ENCODE data around the gene LRRC73. TPM values are rescaled to one million over a fixed set of nuclear protein-coding genes. Genes with fewer than 3 reads are reported as not detected.
A peak's percentile ranks its signal among the peaks of the same experiment; 100 is the strongest.
"Not testable (repeated sequence)": the region's sequence is repeated elsewhere in the genome, so short reads cannot be mapped to it uniquely, and the experiment has no call there.

The LRRC73 gene
- polyA plus RNA-seq, 3 donors = 0.82 to 1.6 (median 1.2) TPM

DNA sequence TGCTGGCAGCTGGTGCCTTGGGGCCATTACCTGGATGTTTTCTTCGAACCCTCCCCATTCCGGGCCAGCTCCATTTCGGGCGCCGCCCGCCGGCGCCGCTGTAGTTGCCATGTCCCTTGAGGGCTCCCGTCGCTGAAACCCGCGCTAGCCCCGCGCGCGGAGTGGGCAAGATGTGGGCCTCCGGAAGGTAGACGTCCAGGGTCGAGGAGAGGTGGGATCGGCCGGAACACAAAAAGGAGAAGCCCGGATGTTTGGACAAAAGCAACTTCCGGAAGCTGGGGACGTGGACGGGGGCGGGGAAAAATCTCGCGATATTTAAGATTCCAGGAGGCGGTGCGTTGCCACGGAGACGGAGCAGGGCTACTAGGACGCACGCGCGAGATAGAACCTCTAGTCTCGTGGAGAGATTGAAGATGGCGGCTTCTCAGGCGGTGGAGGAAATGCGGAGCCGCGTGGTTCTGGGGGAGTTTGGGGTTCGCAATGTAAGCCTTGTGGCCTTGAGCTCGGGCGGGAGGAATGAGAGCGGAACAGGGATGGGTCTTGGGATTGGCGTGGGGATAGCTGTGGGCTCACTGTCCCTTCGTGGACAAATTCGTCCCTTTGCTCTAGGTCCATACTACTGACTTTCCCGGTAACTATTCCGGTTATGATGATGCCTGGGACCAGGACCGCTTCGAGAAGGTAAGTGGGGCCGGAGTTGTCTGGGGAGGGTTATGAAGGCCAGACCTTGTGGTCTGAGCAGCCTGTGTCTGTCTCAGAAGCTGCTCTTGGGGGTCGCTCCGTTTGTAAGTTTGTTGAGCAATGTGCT, 6.8 kb upstream of the LRRC73 start, which contains the start of the genes POLR1C and YIPF3:
TSS of gene POLR1C (plus strand) at position 393 of the 808 bp plus-strand sequence. CDS start at position 414, 21 bp downstream.
TSS of gene YIPF3 (minus strand) at position 230 of the 808 bp plus-strand sequence. CDS start at position 111, 119 bp downstream.
- peak; percentile 95 to 98 (median 97) for DNase-seq (ENCODE audit: extremely low read depth in 1 of 11, low read depth in 9 of 11, low spot score in 4 of 11)

DNA sequence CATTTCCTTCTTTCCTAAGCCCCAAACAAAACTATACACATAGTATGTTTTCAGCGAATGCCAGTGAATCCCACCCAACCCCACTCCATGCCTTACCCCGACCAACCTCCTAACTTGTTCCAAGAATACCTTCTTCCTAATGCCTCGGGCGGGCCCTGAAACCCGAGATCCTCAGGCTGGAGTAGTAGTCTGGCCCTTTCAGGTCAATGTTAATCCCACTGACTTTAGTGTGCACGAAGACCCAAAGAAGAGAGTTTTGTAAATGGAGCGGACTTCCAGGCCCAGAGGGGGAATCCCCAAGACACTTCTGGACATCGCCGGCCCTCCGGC, 6.2 kb upstream of the LRRC73 start:
- no peak for DNase-seq (ENCODE audit: extremely low read depth in 1 of 11, low read depth in 9 of 11, low spot score in 4 of 11)

DNA sequence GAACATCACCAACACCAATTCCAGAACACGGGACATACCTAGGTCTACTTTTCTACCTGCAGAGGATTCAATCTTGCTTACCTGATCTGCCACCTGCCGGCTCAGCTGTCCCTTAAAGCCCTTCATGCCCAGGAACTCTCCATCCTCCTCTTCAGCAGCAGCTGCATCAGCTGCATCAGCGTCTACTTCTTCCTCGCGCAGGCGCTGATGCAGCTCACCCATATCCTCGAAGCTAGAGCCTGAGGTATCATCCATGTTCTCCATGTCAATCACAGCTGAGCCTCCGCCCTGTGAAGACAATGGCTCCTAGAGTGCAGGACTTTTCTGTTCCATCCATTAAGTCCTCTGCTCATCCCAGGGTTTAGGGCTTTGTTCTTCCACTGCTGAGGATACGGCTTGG, 5.7 kb upstream of the LRRC73 start:
- no peak for DNase-seq (ENCODE audit: extremely low read depth in 1 of 11, low read depth in 9 of 11, low spot score in 4 of 11)

DNA sequence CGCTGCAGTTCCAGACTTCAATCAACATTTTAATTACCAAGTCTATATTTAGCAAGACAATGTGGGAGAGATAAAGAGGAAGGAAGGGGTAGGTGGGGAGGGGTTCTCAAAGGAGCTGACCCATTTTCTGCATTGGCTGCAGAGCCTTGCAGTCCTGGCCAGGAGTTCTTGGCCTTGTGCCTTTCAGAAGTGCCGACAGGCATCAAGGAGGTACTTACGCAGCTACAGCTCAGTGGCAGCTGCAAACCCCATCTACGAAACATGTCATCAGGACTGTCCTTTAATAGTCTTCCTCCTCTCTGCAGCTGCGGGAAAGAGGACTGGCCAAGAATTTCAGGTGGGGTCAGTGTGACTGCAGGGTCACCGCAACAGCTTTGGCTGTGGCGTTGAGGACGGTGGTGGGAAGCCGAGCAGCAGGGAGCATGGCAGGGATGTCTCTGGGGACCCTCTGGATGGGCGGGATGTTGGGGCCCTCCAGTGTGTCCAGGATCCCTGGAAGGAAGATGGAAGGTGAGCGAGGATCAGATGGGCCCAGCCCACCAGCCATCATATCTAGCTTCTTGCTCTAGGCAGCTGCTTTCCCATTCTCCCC, 1.8 kb upstream of the LRRC73 start:
- DNase-seq (ENCODE audit: extremely low read depth in 1 of 11, low read depth in 9 of 11, low spot score in 4 of 11) = no peak

DNA sequence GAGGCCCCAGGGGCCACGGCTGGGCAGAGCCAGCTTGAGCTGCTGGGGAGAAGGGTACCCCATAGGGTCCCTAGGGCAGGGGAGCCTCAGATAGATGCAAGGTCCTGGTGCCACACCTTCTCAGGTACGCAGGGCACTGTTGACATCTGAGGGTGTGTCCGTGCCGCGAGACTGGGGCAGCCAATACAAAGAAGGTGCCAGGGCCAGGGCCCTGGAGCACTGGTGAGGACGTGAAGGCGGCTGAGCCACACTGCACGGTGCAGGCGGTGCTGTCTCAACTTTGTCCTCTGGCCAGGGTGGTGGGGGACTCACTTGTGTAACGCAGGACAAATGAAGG, 649 bp upstream of the LRRC73 start:
- no peak for DNase-seq (ENCODE audit: extremely low read depth in 1 of 11, low read depth in 9 of 11, low spot score in 4 of 11)

DNA sequence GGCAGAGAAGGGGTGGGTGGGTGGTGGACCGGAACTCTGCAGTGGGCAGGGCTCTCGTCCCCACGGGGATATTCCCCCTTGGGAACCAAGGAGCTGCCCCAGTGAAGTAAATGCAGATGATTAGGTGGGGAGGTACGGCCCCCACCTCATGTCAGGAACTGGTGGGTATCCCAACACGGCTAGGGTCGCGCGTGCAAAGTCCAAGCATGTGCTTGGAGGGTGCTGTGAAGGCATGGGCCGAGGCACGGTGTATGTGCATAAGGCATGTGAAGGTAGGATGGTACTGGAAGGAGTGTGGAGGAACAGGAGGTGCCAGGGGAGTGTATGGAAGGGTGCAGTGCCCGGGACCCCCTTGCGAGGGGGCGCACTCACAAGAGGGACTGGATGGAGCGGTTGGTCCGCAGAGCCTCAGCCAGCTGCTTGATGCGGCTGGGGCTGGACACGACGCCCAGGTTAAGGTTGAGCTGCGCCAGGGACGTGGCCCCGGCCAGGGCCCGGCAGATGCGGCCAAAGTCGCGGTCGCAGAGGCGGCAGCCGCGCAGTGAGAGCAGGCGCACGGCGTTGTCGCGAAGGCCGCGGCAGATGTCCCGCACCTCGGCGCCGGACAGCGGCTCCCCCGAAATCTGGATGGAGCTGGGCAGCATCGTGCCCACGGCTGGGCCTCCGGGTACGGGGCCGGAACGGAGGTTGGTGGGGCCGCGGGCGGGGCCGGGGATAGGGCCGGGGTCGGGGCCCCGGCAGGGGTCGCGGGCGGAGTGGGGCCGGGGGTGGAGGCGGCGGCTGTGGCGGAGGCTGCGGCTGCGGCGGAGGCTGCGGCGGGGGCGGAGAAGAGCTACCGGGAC, 783 bp downstream of the LRRC73 start:
- no peak for DNase-seq (ENCODE audit: extremely low read depth in 1 of 11, low read depth in 9 of 11, low spot score in 4 of 11)

DNA sequence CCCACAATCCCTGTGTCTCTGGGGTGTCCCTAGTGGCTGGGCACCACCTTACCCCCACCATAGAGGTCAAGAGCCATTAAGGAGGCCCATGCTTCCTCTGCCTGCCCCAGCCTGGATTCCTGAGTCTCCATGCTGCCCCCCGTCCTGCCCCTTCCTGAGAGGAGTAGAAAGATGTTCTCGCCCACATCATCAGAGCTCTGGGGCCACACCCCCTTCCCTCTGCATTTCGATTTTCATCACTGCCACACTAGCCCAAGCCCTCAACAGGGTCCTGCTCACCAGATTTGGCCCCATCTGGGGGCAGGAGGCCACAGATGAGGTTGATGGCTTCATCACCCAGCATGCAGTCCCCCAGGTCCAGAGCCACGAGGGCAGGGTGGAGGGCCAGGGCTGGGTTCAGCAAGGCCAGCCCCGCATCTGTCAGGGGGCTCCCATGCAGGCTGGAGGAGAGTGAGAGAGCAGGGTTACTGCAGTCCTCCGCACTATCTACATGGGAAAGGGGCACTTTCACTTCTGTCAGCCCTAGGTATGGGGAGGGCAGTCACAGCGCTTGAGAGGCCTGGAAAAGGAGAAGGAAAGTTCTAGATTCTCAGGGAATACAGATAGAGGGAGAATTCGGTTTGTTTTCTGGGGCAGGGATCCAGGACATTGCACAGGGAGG, 1.5 kb downstream of the LRRC73 start:
- DNase-seq (ENCODE audit: extremely low read depth in 1 of 11, low read depth in 9 of 11, low spot score in 4 of 11) = no peak

DNA sequence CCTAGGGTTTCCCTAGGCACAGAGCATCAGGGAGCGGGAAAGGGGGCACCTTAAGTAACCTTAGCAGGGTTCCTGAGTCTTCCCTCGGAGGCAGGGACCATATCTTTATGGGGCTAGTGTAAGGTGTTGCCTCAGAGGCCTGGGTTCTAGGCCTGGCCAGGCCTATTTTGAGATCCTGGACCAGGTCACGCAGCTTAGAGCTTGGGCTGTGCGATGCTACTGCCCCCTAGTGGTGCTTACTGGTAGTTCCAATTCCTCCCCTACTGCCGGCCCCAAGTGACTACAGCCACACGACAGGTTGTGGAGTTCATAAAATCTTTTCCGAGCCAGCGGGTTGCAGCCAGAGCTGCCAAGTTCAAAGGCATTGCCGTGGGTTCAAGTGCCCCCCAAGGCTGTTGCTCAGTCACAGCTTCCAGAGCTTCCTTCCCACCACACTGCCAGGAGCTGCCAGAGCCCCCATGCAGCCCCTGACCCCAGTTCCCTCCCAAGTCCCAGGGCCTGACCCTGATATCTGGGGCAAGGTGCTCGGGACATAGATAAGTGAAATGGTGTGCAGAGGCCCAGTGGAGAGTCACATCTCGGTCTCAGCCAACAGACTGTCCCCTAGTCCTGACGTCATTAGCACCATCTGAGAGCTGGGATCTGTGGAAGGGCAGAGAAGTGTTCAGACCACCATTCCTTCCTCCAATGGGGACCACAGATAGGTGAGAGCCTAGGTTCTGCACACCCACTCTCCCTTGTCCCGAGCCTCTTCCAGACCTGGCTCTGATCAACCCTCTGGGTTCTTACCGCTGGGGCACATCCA, 3.3 kb downstream of the LRRC73 start:
- DNase-seq (ENCODE audit: extremely low read depth in 1 of 11, low read depth in 9 of 11, low spot score in 4 of 11) = peak; percentile 56 to 83 (median 75)

DNA sequence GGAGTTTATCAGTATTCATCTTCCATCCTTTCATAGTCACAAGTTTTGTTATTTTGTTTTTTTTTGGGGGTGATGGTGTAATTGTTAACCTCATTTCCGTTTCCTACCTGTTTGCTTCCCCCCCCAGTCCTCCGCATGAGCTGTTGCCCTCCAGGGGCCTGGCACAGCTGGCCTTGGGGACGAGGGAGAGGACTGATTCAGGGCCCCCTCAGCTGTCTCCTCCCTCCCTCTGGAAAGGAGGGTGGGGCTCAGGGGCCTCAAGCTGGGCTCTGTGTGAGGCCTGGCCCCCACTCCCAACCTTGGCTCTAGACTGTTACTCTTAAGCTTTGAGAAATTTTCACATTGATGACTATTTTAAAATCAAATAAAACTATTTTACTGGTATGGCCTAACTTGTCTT, 4.0 kb downstream of the LRRC73 start:
- no peak for DNase-seq (ENCODE audit: extremely low read depth in 1 of 11, low read depth in 9 of 11, low spot score in 4 of 11)

DNA sequence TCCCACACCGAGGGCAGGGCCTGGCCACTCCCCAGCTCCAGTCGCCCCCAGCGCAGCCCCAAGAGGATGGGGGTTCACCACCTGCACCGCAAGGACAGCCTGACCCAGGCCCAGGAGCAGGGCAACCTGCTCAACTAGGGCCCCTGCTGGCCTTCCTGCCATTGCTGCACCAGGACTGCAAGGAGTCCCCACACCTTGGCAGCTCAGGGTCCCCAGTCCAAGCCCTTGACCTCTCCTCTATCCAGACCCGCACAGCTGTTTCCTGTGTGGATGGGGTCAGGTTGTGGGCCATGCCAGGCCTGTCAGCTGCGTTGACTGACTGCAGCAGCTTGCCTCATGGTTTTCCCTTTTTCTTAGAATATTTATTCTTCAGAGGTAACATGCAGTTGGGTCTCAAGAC, 4.4 kb downstream of the LRRC73 start:
- DNase-seq (ENCODE audit: extremely low read depth in 1 of 11, low read depth in 9 of 11, low spot score in 4 of 11) = no peak

DNA sequence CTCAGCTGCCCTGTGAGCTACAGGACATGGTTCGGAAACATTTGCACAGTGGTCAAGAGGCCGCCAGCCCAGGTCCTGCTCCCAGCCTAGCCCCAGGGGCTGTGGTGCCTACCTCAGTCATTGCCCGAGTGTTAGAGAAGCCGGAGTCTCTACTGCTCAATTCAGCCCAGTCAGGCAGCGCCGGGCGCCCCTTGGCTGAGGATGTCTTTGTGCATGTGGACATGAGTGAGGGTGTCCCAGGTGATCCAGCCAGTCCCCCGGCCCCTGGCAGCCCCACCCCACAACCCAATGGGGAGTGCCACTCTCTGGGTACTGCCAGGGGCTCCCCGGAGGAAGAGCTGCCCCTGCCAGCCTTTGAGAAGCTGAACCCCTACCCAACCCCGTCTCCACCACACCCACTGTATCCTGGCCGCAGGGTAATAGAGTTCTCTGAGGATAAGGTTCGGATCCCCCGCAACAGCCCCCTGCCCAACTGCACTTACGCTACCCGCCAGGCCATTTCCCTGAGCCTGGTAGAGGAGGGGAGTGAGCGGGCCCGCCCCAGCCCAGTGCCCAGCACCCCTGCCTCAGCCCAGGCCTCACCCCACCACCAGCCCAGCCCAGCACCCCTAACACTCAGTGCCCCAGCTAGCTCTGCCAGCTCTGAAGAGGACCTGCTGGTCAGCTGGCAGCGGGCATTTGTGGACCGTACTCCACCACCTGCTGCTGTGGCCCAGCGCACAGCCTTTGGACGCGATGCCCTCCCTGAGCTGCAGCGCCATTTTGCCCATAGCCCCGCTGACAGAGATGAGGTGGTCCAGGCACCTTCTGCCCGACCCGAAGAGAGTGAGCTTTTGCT, 5.2 kb downstream of the LRRC73 start:
- DNase-seq (ENCODE audit: extremely low read depth in 1 of 11, low read depth in 9 of 11, low spot score in 4 of 11) = no peak

DNA sequence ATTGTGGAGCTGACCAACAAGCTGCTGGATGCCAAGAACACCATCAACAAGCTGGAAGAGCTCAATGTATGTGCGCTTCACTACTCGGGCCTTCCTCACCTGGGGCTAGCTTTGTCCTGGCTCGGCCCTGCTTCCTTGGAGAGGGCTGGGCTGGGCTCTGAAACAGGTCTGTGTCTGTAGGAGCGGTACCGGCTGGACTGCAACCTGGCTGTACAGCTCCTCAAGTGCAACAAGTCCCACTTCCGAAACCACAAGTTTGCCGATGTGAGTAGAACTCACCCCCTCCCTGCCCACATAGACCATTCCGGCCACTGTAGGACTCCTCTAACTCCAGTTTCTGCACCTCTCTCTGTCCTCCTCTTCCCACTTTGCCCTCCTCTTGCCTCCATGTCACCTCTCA, 6.7 kb downstream of the LRRC73 start:
- no peak for DNase-seq (ENCODE audit: extremely low read depth in 1 of 11, low read depth in 9 of 11, low spot score in 4 of 11)

DNA sequence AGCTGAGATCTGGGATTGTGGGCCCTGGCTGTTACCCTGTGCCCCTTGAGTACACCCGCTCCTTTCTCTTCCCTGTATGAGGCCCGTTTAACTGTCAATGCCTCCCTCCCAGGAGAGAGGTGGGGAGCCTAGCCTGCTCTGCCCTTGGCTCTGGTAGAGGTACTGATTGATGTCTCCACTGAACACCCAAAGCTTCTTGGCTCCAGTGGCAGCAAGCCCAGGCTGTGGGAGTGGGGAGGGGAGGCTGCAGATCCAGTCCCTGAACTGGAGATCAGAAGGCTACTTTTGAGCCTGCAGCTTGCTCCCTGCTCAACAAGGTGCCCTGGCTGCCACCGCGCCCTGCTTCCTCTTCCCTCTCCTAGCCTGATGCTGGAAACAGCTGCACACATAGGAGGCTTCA, 7.5 kb downstream of the LRRC73 start:
- no peak for DNase-seq (ENCODE audit: extremely low read depth in 1 of 11, low read depth in 9 of 11, low spot score in 4 of 11)

DNA sequence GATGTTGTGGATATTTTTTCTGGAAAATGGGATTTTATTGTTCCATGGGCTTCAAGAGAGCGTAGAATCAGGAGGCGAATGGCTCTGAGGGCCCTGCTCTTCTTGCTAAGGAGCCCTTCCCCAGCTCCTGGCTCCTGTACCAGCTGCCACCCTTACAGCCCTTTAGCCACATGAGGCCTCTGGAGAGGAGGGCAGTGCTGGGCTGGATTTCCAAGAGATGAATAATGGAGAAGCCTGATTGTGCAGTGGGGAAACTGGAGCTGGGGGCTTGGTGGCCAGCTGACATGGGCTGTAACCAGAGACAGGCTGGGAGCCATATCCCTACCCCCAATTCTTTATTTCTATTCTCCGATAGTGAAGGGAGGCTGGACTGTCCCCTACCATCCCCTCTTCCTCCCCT, 9.2 kb downstream of the LRRC73 start:
- no peak for DNase-seq (ENCODE audit: extremely low read depth in 1 of 11, low read depth in 9 of 11, low spot score in 4 of 11)

DNA sequence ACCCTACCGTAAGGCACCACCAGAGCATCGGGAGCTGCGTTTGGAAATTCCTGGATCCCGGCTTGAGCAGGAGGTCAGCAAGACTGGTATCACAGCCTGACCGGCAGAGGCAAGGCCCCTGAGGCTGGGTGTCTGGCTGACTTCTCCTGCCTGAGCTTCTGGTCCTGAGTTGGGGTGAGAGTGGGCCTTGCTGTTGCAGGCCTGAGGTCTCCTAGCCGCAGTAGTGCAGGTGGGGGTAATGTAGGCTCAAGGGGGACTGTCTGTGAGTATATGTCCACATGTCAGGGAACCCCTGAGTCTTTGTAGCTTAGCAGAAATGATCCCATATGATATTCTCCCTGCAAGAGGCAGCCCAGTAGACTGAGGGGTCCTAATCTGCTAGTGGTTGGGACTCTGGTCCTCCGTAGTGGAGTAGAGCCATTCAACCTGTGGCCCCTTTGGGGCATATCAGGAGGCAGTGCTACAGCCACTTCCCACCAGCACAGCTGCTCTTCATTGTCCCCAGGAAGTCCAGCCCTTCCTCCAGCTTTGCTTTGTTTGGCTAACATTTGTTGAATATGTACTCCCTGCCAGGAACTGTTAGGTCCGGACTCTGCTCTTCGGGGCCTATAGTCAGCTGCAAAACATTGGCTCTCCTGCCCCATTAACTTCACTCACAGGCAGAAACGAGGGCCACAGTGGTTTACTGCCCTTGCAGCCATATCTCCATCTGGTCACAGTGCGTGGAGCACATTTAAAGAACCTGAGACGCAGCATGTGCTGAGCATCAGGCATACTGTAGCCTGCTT, 10.9 kb downstream of the LRRC73 start:
- DNase-seq (ENCODE audit: extremely low read depth in 1 of 11, low read depth in 9 of 11, low spot score in 4 of 11) = no peak

DNA sequence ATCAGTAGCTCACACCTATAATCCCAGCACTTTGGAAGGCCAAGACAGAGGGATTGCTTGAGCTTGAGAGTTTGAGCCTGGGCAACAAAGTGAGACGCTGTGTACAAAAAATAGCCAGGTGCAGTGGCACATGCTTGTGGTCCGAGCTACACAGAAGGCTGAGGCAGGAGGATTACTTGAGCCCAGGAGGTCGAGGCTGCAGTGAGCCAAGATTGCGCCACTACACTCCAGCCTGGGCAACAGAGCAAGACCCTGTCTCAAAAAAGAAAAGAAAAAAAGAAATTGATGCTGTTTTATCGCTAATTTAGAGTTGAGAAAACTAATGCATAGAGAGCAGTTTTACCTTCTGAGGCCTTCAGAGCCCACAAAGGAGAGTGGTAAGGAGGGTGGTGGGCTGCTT, 11.9 kb downstream of the LRRC73 start:
- DNase-seq (ENCODE audit: extremely low read depth in 1 of 11, low read depth in 9 of 11, low spot score in 4 of 11) = not testable (repeated sequence)

DNA sequence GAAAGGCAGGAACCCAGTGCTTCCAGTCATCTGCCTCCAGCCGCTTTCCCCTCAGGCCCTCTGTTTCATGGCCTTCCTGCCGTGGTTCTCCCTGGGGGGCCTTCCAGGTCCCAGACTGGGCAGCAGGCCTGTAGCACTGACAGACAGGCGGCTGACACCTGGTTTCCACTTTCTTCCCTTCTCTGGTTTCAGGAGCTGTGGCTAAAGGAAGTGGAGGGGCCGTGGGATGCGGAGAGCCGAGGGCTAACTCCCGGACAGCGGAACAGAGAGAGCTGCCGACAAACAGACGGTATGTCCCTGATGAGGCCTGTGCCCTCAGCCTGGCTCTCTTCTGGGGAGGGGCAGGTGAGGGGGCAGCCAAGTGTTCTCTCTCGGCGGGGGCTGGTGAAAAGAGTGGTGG, 12.5 kb downstream of the LRRC73 start:
- no peak for DNase-seq (ENCODE audit: extremely low read depth in 1 of 11, low read depth in 9 of 11, low spot score in 4 of 11)

Data from renal cortex interstitium (tissue), 11 donors.